Measurements from ENCODE around the gene PYCR2.

The PYCR2 gene

GRCh38 chr1:225883616-225884265 lies 40.3 kb downstream of the PYCR2 start:
- H3K27ac Mint-ChIP-seq, result peak overlapping the region; percentile 69
- peak overlapping the region; percentile 86 for H3K4me3 Mint-ChIP-seq

GRCh38 chr1:225882694-225883615 lies 41.1 kb downstream of the PYCR2 start:
- no peaks in the 10 kb centered on the region for H3K9me3 Mint-ChIP-seq
- H3K4me3 Mint-ChIP-seq, result peak overlapping the region; percentile 86
- peak overlapping the region; percentile 69 for H3K27ac Mint-ChIP-seq
- no peaks in the 10 kb centered on the region for H3K27me3 Mint-ChIP-seq
- no peaks in the 10 kb centered on the region for H3K36me3 Mint-ChIP-seq (ENCODE audit: low read depth)
- peaks cover 43% of the 10 kb centered on the region for H3K4me1 Mint-ChIP-seq (ENCODE audit: low read depth)

More at GRCh38 chr1:225883616-225884265, 40.3 kb downstream of the PYCR2 start:
- H3K27me3 Mint-ChIP-seq, result no peaks in the 10 kb centered on the region
- H3K36me3 Mint-ChIP-seq (ENCODE audit: low read depth), result no peaks in the 10 kb centered on the region
- H3K9me3 Mint-ChIP-seq, result no peaks in the 10 kb centered on the region
- peaks cover 38% of the 10 kb centered on the region for H3K4me1 Mint-ChIP-seq (ENCODE audit: low read depth)

GRCh38 chr1:225881959-225882693 lies 41.9 kb downstream of the PYCR2 start, which contains the start of gene TMEM63A:
TMEM63A (minus strand) TSS chr1:225882380; CDS start chr1:225877580, 4,800 bp downstream.
- H3K9me3 Mint-ChIP-seq, result no peaks in the 10 kb centered on the region
- no peaks in the 10 kb centered on the region for H3K36me3 Mint-ChIP-seq (ENCODE audit: low read depth)
- peak within 1 kb of the TSS; percentile 69 for H3K27ac Mint-ChIP-seq
- H3K4me3 Mint-ChIP-seq, result peak within 1 kb of the TSS; percentile 86
- no peaks in the 10 kb centered on the region for H3K27me3 Mint-ChIP-seq
- H3K4me1 Mint-ChIP-seq (ENCODE audit: low read depth), result peaks cover 52% of the 10 kb centered on the region

GRCh38 chr1:225881081-225881958 lies 42.7 kb downstream of the PYCR2 start:
- Mint-ChIP-seq H3K4me1 (ENCODE audit: low read depth) (peaks cover 60% of the 10 kb centered on the region), H3K9me3 (no peaks in the 10 kb centered on the region), H3K27me3 (no peaks in the 10 kb centered on the region), H3K4me3 (peak overlapping the region; percentile 86), H3K27ac (peak overlapping the region; percentile 61), H3K36me3 (ENCODE audit: low read depth) (no peaks in the 10 kb centered on the region)

GRCh38 chr1:225880636-225881035 lies 43.4 kb downstream of the PYCR2 start:
- peak overlapping the region; percentile 86 for H3K4me3 Mint-ChIP-seq
- no peak overlapping the region for H3K27ac Mint-ChIP-seq
- H3K9me3 Mint-ChIP-seq, result no peaks in the 10 kb centered on the region
- H3K4me1 Mint-ChIP-seq (ENCODE audit: low read depth), result peaks cover 64% of the 10 kb centered on the region
- H3K36me3 Mint-ChIP-seq (ENCODE audit: low read depth), result no peaks in the 10 kb centered on the region
- H3K27me3 Mint-ChIP-seq, result no peaks in the 10 kb centered on the region

- Mint-ChIP-seq H3K9me3 (no peaks in the 10 kb centered on the region), H3K27ac (no peak overlapping the region), H3K36me3 (ENCODE audit: low read depth) (no peaks in the 10 kb centered on the region), H3K4me3 (peak overlapping the region; percentile 86), H3K4me1 (ENCODE audit: low read depth) (peaks cover 67% of the 10 kb centered on the region), H3K27me3 (no peaks in the 10 kb centered on the region)
Observed at GRCh38 chr1:225880222-225880588, 43.8 kb downstream of the PYCR2 start.

- Mint-ChIP-seq H3K4me1 (ENCODE audit: low read depth) (peaks cover 68% of the 10 kb centered on the region), H3K27ac (peak overlapping the region; percentile 53), H3K9me3 (no peaks in the 10 kb centered on the region), H3K27me3 (no peaks in the 10 kb centered on the region), H3K36me3 (ENCODE audit: low read depth) (no peaks in the 10 kb centered on the region), H3K4me3 (peak overlapping the region; percentile 15)
Observed at GRCh38 chr1:225879521-225880221, 44.4 kb downstream of the PYCR2 start.

- Mint-ChIP-seq H3K9me3 (no peaks in the 10 kb centered on the region), H3K27me3 (no peaks in the 10 kb centered on the region), H3K4me1 (ENCODE audit: low read depth) (peaks cover 60% of the 10 kb centered on the region), H3K27ac (no peak overlapping the region), H3K36me3 (ENCODE audit: low read depth) (peaks cover 6% of the 10 kb centered on the region), H3K4me3 (no peak overlapping the region)
Observed at GRCh38 chr1:225878282-225878681, 45.8 kb downstream of the PYCR2 start.

- Mint-ChIP-seq H3K4me3 (no peak overlapping the region), H3K27ac (no peak overlapping the region), H3K36me3 (ENCODE audit: low read depth) (peaks cover 6% of the 10 kb centered on the region), H3K4me1 (ENCODE audit: low read depth) (peaks cover 57% of the 10 kb centered on the region), H3K27me3 (no peaks in the 10 kb centered on the region), H3K9me3 (no peaks in the 10 kb centered on the region)
Observed at GRCh38 chr1:225877580-225877979, 46.5 kb downstream of the PYCR2 start.

GRCh38 chr1:225876900-225877510 lies 47.0 kb downstream of the PYCR2 start:
- no peak overlapping the region for H3K4me3 Mint-ChIP-seq
- peaks cover 62% of the 10 kb centered on the region for H3K4me1 Mint-ChIP-seq (ENCODE audit: low read depth)

GRCh38 chr1:225875044-225875815 lies 48.8 kb downstream of the PYCR2 start:
- no peaks in the 10 kb centered on the region for H3K9me3 Mint-ChIP-seq

More at GRCh38 chr1:225876900-225877510, 47.0 kb downstream of the PYCR2 start:
- no peaks in the 10 kb centered on the region for H3K27me3 Mint-ChIP-seq
- H3K27ac Mint-ChIP-seq, result no peak overlapping the region
- H3K36me3 Mint-ChIP-seq (ENCODE audit: low read depth), result peaks cover 8% of the 10 kb centered on the region
- H3K9me3 Mint-ChIP-seq, result no peaks in the 10 kb centered on the region

GRCh38 chr1:225874431-225874830 lies 49.6 kb downstream of the PYCR2 start:
- Mint-ChIP-seq H3K27ac (peak overlapping the region; percentile 19), H3K36me3 (ENCODE audit: low read depth) (peaks cover 22% of the 10 kb centered on the region)

More at GRCh38 chr1:225875044-225875815, 48.8 kb downstream of the PYCR2 start:
- H3K27me3 Mint-ChIP-seq, result no peaks in the 10 kb centered on the region
- H3K4me1 Mint-ChIP-seq (ENCODE audit: low read depth), result peaks cover 63% of the 10 kb centered on the region
- no peak overlapping the region for H3K27ac Mint-ChIP-seq
- H3K4me3 Mint-ChIP-seq, result no peak overlapping the region
- peaks cover 21% of the 10 kb centered on the region for H3K36me3 Mint-ChIP-seq (ENCODE audit: low read depth)

More at GRCh38 chr1:225874431-225874830, 49.6 kb downstream of the PYCR2 start:
- Mint-ChIP-seq H3K27me3 (no peaks in the 10 kb centered on the region), H3K4me3 (no peak overlapping the region), H3K4me1 (ENCODE audit: low read depth) (peaks cover 55% of the 10 kb centered on the region), H3K9me3 (no peaks in the 10 kb centered on the region)

Data from stimulated activated naive CD8-positive, alpha-beta T cell treated with anti-CD3 and anti-CD28 coated beads, Interleukin-15, Interleukin-2, amounts not matched to agents 100 ng/mL and 50 ng/mL, for 24 hours (primary cell).